Measurements from ENCODE around the gene RARA.
A peak's percentile ranks its signal among the peaks of the same experiment; 100 is the strongest.

The RARA gene

DNA sequence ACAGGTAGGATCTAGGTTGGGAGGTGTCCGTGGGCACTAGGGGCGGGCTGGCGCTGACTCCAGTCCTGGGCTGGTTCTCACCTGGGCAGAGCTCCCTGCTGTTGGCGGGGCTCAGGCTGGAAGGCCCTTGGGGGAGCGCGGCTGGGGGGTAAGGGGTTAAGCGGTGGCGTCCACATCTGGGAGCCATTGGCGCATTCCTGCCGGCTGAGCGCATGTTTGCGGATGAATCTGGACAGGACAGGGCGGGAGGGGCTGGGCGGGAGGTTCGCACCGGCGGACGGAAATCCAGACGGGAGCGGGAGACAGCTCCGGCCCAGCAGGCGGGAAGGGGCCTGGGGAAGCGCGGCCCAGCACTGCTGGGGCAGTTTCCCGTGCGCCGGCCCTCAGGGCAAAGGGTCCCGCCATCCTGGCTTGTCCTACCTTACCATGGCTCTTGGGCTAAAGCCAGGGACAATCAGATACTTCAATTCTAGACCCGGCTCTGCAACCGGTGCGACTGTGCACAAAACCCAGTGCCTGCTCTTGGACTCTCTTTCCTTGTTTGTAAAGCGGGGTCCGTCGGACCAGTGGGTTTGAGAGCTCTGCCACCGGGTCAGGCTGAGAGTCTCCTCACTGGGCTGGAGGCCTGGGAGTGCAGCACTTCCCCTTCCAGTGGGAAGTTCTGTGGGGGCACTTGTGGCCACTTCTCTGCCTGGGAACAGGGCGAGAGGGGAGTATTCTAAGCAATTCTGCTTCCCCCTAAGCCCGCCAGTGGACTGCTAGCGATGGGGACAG, 7.8 kb downstream of the RARA start:
- no peak for DNase-seq

DNA sequence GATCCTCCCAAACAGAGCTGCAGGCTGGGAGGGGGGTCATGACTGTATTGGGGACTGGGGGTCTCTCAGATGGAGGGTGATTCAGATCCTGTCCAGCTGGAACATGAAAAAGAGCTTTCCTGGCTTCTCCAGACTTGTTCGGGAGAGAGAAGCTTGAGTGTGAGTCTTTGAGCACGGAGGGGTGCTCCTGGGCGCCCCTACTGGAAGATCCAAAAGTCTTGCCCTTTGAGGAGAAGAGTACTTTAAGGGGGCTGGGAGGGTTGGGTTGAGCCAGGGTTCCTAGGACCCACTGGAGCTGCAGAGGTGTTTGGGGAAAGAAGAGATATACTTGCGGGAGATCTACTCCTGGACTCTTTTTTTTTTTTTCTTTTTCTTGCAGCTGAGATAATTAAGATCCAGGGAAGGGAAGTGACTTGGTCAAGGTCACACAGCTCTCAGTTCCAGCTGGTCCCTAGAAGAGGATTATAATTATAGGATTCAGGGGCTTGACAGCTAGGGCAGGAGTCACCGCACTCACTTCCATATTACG, 8.4 kb downstream of the RARA start:
- DNase-seq: no peak

DNA sequence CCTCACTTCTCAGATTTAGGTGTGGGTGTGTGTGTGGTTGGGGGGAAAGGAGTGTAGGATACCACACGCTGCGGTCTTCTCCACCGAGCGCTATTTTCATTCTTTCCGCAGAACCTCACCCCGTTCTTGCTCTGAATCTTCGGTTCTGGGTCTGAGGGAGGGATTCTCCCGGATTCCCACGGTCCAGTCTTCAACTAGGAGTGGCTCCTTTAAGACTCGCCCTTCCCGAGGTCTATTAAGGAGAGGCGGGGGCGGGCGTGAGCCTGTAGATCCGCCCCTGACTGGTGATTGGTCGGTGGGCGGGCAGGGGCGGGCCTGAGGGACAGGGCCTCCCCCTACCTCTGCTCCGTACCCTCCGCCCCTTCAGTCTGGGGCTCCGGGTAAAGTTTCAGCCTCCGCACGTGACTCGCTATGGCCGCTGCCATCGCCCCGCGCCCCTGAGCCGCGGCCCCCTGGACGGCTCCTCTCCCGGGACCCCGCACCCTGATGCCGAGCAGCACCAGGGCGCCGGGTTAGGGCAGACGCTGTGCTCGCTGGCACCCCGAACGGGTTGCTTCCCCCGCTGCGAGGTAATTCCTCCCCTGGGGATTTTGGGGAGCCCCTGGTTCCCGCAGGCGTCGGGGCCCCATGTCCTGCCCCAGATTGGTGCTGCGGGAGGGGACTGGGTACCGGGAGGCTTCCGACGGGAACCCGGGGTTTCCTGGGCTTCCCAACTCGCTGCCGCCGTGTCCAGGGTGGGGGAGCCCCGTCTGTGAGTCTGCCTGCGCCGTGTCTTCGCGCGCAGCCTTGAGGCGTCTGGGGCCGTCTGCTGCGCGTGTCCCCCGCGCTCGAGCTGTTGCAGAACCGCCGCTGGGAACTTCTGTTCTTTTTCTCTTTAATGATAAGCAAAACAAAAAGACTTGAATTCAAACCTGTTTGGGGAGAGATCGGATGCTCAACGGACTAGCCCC, 9.2 kb downstream of the RARA start:
- DNase-seq: peak; percentile 89

DNA sequence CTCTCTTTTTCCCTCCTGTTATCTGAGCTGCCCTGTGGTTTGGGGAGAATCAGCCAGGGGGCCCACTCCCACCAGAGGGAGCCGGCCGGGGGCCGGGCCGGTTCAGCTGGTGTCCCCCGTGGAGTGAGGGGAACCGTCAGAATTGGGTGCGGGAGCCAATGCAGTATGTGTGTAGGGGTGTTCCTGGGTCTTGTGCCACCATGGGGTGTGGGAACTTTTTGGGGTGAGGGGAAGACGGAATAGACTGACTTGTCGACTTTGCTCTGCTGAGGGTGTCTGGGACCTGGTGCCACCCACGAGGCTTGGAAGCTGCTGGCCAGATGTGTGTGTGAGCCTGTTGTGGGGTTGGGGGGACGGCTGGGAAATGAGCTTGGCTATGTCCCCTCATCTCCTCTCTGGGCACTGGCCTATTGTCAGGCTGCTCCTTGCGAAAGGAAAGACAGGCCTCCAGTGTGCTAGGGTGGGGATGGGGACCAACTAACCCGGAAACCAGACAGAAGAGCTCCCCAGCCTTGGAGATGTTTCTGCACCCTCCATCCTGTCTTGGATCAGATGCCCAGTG, 9.9 kb downstream of the RARA start:
- DNase-seq: no peak

DNA sequence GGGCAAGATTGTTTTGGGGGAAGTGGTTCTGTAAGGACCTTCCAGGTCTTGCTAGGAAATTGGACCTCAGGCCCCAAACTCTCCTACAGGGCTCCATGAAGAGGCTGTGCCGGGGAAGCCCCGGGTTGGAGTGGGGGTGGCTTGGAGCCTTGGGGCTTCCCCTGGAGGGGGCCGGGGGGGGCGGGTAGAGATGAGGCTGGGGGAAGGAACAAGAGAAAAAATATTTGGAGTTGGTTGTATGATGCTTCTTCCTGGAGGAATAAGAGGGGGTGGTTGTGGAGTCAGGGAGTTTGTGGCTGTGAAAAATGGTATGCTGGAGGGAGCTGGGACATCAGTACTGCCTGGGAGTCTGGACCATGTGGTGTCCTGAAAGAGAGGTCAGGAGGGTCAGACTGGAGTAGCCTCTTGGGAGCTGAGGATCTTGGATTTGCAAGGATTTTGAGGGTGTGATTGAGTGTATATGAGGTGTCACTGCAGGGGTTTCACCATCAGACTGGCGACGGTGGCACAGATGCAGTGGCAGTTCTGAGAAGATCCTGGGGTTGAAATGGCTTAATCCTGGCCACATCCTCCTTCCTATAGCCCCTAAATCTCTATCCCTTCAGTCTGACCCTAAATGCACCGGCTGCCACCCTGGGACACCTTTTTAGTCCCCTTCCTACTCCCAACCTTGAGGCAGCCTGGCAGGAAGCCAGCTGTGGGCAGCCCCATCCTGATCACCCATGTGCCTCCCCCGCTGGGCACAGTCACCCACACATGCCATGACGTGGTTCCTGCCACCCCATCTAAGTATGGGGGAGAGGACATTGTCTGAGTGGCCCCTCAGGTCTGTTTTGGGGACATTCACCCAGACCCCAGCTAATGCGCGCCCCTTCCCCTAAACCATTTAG, 10.9 kb downstream of the RARA start:
- DNase-seq: peak; percentile 66

DNA sequence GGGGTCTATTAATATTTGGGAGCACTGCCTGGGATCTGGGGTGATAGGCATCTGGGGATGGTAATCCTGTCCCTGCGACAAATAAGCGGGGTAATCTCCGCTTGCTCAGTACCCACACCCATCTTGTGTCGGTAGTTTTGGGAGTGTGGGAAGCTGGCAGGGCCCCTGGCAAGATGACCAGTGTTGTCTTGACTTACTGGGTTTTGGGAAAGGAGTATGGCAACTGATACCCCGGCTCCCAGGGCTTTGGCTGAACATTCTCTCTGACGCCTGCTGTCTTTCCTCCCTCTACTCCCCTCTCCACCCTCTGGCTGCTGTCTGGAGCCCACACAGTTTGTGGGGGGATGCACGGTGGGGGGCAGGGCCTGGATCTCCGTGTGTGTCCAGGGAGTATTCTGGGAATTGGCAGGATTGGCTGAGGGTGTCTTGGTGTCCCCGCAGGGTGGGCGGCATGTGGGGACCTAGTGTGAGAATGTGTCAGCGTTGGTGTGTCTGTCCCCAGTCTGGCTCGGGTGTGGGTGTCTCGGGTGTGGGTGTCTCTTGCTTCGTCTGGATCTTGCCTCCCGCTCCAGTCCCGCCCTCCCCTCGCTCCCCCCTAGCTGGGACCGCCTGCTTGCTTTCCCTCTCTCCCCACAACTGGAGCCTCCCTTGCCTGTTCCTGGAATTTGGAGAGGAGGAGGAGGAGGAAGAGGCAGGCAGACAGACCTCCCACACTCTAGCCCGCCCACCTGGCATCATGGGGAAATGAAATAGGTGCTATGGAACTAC, 12.0 kb downstream of the RARA start:
- DNase-seq: no peak

DNA sequence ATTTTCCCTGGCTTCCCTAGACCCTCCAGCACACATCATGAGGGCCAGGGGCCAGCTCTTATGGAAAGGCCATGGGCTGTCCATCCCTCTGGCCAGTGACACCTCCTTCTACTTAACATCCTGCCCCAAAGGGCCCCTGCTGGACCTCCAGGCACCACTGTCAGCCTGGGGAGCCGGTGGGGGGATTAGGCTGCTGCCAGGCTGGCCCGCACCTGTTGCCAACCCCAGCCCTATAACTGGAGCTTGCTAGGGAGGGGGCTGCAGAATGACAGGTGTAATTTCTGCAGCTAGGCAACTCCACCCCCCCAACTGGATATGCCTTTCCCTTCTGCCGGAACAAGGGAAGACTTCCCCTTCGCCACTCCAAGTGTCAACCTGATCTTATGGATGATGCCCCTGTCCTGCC, 12.5 kb downstream of the RARA start:
- DNase-seq: no peak

DNA sequence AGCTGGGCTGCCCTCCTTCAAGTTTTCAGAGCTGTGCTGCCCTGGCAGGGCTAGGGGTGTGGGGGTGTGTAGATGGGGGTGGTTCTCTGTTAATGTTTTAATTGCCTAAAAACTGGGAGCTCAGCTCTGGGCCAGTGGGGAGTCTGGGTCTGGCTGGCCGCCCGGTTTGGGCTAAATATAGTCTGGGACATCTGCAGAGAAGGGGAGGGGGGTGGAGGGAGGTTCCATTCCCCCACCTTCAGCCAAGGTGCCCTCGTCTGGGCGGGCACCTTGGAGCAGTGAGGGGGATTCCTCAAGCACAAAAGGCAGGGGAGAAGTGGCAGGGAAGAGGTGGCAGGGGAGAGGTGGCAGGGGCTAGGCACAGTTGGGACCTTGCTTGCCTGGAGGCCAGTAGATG, 13.0 kb downstream of the RARA start:
- no peak for DNase-seq

DNA sequence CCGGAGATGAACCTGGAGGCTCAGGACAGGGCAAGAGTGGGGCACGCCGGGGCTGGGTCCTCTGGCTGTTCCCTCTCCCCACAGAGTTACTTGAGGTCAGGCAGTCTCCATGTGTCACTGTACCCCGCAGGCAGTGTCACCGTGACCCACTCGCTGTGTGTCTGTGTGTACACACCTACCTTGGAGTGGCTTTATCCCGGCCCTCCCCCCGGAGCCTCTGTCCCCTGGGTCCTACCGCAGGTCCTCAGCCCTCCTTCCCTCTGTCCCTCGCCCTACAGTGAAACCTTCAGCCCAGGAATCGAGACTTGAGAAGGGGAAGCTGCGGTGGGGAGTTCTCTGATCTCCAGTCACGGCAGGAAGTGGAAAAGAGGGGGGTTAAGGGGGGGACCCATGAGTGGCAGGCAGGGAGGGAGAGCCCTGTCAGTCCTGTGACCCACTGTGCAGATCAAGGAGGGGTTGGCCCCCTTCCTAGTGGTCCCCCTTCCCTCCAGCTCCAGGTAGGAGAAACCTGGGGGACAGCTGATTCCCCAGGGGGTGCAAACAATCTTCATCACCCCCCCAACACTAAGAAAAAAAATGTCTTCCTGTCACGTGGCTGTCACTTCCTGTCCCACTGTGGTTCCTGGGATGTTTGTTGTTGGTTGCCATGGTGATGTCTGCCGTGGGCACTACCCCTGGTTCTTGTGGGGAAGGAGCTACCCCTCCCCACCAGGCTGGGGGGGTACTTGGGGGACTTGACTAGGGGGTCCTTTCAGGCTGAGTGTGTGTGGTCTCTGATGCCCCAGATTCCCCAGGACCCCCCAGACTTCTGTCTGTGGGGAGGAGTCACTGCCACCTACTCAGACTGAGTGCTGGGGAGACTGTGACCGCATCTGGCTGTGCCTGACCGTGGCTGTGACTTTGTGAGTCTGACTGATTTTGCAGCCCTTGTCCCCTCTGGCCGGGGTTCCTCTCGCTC, 13.7 kb downstream of the RARA start:
- DNase-seq: peak; percentile 64

DNA sequence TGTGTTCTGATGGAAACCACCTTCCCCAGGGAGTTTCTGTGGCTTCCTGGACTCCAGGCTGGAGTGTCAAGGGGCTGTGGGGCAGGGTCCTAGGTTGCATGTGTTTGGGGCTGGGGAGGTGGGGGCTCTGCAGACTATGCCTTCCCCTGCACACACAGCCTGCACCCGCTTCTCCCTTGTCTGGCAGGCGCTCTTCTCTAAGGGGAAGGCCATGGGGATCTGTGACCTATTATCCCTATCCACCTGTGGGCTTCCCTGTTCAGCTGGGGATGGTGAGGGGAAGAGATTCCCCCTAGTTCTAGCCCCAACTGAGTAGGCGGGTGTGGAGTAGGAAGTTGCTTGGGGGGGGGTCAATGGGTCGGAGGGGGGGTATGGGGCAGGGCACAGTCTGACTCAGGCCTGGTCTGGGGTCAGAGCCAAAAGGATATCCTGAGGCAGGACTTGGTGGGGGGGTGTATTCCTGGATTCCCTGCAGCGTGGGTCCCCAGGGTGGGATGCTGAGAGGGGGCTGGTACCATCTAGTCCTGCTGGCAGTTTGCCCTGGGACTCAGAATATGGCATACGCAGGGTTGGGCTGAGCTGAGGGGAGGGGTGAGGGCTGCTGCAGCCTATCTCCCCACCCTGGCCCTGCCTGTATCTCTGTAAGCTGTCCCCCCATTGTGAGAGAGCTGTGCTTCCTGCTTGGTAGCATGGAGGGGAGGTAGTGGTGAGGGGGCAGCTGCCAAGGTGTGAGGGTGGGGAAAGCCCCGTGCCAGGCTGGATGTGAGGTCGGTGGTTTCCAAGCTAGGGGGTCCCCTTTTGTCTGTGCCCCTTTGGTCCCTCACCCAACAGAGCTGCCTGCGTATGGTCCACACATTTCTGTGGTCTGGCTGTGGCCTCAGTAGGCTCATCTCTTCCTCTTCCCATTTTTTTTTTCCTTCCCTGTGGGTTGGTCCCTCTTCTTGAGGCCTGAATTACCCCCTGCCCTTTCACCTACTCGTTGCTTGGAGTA, 14.7 kb downstream of the RARA start:
- DNase-seq: peak; percentile 56

DNA sequence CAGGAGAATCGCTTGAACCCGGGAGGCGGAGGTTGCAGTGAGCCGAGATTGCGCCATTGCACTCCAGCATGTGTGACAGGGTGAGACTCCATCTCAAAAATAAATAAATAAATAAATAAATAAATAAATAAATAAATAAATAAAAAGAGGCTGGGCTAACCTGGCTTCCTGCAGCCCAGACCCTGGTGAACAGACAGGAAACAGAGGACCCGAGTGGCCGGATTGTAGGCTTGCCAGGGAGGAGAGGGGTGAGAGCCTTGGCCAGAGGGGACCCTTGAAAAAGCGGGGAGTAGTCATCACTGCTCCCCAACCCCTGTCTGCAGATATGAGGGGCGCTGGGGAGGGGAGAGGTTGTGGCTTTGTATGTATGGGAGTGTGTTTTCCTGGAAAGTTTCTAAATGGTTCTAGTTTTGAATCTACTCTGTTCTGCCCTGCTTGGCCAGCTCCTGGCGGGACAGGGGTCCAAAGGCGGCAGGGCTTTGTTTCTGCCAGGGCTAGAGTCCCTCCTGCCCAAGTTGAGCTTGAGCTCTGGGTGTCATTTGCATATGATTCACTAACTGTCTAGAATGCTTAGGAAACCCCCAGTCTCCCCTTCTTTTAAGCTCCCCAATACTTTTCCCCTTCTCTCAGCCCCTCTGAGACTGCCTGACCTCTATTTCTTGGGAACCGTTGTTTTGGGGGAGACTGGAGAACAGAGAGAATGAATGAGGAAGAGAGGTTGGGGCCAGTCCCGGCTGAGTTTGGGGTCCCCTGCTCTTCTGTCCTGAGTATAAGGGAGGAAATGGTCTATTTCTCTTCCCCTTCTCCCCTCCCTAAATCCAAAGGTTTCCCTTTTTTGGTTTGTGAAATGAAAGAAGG, 16.4 kb downstream of the RARA start:
- DNase-seq: no peak

DNA sequence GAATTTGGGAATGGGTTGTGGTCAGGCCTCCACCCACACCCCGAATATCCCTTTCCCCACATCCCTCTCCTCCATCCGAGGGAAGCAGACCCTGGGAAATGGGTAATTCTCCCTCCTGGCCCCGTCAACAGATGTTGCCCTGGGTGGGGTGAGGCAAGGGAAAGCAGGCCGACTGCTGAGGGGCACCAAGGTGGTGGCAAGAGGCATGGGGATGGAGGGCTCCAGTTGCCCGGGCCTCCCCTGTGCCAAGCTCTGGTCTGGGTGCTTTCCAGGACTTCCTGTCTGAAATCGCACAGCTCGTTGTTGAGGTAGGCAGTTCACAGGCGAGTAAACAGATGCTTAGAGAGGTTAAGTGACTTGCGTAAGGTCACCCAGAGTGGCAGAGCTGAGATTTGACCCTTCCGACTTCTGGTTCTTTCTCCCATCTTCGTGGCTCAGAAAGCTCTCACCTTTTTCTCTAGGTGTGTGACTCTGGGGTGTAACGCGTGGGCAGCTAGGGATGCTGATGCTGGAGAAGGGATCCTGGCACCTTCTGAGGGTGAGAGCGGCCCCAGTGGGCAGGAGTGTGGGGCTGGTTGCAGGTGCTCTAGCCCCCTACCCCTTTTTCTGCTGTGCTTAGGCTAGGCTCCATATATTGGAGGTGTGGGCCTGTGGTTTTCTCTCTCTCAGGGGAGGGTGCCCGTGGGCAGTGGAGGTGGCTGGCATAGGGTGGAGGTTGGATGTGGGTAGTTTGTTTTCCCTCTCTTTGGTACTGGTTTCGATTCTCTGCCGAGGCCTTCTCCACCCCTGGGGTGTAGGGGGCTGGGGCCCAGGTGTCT, 17.2 kb downstream of the RARA start:
- DNase-seq: no peak

DNA sequence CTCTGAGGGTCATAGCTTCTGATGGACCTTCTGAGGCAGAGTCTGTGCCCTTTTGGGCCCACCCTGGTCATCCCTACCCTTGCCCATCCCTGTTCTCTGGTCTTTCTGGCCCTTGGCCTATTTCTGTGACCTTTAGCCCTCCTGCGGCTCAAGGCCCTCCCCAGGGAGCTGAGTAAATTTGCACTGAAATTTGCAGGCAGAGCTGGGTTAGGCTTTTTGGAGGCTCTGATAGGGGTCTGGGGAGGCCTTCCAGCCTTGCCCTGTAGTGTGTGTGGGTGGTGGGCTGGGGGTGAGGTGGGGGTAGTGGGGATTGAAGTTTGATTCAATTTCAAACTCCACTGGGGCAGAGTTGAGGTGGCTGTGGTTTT, 17.8 kb downstream of the RARA start:
- DNase-seq: no peak

DNA sequence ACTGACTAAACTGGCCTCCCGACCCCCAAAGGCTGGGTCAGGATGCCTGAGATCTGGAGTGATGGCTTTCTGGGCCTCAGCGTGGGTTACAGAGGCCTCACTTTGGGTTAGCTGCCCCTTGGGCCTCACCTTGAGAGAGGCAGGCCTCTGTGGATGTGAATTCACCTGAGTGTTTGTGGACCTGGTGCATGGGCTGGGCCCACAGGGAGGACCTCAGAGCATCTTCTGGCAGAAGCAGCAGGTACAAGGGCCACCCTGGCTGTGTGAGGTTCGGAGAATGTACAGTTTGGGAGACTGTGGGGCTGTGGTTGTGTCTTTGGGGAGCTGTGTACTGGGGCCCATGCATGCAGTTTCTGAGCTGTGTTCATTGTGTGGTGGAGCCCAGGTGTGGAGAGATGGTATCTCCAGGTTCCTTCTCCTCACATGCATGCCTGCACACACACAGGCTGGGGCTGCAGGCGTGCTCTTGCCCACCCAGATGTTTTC, 18.3 kb downstream of the RARA start:
- no peak for DNase-seq

DNA sequence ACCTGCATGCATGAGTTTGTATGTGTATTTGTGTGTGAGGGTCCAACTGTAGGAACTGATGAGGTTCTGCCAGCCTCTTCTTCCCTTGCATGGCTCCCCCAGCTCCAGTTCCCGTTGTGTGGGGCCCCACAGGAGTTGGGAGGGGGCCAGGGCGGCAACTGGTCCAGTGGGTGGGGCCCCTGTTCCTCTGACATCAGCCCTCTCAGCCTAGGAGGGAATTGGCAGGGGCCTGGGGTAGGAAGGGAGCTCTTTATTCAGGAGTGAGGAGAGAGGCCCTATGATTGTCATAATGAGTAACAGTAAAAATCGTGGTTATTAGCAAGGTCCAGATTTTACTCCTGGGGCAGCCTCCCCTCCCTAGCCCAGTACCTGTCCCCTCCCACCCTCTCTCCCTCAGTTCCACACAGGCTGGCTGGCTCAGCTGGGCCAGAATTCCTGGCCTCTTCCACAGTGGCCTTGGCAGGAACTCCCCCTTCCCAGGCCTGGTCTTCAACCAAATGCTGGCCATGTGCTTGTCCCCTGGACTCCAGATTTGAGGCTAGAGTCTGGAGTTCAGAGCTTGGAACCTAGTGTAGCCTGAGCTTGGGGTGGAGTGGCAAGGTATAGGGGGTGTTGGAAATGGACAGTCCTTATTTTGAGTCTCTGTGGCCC, 18.9 kb downstream of the RARA start:
- no peak for DNase-seq

DNA sequence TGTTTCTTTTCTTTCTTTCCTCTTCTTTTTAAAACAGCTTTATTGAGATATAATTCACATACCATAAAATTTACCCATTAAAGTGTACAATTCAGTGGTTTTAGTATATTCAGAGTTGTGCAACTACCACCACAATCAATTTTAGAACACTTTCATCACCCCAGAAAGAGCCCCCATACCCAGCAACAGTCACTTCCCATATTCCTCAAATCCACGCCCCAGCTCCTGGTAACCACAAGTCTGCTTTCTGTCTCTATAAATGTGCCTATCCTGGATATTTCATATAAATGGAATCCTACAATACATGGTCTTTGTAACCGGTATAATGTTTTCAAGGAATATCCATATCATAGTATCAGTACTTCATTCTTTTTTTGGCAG, 19.4 kb downstream of the RARA start:
- no peak for DNase-seq
